ENCODE measurements around the gene NHLRC2.

The NHLRC2 gene

DNA sequence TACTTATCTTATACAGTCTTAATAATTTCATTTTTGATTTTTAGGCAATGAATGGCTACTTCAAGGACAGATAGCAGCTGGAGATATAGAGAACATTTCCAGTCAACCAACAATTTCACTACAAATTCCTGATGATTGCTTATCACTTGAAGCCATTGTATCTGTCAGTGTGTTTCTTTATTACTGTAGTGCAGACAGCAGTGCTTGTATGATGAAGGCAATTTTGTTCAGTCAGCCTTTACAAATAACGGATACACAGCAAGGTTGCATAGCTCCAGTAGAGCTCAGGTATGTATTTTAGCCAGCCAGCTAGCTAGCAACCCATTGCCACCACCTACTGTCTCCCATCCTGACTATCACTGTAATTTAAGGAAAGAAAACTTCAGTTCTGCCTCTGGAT, 53.8 kb downstream of the NHLRC2 start:
- no peak for DNase-seq (ENCODE audit: low read depth)

DNA sequence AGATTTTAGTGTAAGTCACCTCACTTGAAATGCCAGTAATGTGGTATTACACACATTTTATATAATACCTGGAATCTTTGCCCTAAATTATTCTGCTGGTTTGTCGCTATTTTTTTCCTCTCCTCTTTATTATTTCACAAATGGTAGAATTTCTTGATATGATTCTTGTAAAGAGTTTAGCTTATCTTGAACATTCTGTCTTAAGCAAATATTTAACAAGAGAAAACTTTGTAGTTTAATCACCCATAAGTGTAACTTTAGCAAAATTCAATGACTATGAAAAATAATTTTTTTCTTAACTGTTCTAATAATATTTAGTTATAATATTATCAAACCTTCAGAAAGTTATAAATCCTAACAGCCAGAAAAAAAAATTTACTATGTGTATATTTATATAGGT, 56.7 kb downstream of the NHLRC2 start:
- no peak for DNase-seq (ENCODE audit: low read depth)

DNA sequence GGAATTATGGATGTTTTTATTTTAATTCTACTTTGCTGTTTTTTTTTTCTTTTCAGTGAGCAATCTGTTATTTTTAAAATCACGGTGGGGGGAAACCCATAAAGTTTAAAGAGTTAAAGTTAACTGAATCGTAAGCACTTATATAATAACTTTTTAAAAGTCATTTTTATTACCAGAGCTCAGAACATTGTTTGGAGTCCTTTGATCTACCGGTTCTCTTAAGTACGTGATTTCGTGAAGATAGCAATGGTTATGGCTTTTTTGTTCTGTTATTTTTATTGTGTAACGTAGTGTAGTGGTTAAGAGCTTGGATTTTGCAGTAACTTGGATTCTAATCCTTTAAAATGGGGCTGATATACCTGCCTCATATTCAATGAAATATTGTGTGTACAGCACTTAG, 57.4 kb downstream of the NHLRC2 start:
- no peak for DNase-seq (ENCODE audit: low read depth)

DNA sequence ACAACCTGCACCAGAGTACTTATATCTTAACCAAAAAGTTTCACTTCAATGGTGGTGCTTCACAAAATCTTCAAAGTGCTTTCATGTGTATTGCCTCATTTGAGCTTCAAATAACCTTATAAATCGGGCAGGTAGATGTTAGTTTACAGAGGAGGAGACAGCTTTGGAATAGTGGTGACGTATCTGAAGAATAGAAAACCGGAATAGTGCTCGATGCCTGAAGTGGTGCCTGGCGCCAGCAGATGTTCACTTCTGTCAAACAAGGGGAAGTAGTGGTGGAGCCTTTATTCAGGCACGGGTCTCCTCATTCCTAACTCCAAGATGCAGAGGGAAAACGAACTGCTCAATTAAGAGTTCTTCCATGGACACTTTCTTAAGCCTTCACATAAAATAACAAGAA, 58.1 kb downstream of the NHLRC2 start:
- DNase-seq (ENCODE audit: low read depth) = no peak

DNA sequence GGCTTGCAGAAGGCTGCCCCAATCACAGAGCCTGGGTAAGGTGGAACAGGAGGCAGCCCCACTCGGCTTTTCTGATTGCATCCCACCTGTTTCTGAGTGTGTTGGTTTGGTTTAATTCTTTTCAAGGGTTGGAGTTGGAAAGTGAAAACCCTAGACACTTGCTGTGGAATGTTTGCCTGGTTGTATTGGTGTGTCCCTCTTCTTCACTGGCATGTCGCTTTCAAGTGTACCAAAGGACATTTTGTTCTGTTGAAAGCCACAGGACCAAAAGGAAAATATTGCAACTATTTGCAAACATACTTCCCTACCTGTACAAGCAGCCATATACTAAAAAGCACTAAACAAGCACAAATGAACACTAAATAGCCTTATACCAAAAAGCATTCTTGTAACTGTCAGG, 60.5 kb downstream of the NHLRC2 start:
- DNase-seq (ENCODE audit: low read depth) = no peak

DNA sequence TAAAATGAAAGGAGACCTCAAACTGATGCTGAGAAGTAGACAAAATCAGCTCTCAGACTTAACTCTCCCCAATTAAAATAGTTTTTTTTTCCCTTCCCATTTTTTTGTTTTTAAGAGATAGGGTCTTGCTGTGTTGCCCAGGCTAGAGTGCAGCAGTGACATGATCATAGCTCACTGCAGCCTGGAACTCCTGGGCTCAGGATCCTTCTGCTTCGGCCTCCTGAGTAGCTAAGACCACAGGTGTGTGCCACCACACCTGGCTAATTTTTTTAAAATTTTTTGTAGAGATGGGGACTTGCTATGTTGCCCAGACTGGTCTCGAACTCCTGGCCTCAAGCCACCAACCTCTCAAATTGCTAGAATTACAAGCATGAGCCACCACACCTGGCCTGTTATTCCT, 61.1 kb downstream of the NHLRC2 start:
- no peak for DNase-seq (ENCODE audit: low read depth)

DNA sequence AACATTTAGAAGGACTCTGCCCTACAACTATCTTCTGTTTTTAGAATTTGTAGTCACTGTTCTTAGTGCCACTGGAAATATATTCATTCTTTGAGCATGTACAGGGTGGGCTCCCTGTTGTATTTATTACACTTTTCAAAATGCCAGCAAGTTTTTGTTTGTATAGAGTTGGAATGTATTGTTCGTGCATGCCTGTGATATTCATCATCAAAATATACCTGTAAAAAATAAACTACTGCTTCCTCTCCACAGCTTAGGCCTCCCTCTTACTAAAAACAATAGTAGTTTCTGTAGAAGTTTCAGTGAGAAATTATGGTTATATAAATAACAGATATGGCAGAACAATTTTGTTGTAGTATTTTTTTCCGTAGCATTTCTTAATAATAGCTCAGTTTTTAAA, 61.6 kb downstream of the NHLRC2 start:
- DNase-seq (ENCODE audit: low read depth) = no peak

DNA sequence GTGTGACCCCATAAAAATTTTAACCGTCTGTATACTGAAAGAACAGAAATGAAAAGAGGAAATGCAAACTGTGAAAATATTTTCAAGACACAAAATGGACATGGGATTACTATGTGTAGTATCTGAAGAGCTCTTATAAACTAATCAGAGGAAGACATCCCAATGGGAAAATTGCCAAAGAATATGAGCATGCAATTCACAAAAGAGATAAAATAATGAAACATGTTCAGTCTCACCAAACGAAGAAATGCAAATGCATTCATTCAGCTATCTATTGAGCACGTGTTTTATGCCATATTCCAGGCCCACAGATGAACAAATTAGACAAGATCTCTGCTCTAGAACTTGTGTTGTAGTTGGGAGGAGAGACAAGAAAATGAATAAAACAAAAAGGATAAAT, 63.2 kb downstream of the NHLRC2 start:
- no peak for DNase-seq (ENCODE audit: low read depth)

DNA sequence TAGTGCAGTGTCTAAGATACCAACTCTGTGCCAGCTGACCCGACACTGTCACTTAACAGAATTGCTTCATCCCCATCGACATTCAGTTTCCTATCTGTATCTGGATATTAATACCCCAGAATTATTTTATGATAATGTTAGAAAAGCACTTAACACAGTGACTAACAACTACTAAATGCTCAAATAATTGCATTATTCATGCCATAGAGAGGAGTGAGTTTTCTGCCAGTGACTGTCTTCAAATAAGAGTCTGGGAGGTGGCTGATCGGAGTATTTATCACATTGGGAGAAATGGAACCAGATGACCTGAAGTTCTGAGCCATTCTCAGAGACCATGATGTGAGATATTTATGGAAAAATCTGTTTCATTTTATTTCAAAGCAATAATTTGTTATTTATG, 65.7 kb downstream of the NHLRC2 start:
- DNase-seq (ENCODE audit: low read depth) = no peak

DNA sequence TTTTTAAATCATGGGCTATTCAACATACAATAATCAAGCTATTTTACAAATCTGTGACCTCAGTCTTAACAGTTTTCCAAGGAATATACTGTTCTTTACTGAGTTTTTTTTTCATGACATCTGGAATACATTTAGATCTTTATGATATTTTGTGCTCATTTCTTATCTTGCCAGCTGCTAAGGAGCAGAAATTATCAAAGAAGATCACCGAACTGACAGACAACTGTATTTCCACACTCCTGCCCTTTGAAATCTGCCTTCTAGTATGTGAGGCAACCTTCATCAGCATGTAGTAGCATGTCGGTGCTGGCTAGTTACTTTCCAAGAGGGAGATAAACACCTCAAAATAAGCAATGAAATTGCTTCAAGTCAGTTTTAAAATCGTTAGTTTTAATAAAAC, 66.4 kb downstream of the NHLRC2 start:
- DNase-seq (ENCODE audit: low read depth) = no peak

DNA sequence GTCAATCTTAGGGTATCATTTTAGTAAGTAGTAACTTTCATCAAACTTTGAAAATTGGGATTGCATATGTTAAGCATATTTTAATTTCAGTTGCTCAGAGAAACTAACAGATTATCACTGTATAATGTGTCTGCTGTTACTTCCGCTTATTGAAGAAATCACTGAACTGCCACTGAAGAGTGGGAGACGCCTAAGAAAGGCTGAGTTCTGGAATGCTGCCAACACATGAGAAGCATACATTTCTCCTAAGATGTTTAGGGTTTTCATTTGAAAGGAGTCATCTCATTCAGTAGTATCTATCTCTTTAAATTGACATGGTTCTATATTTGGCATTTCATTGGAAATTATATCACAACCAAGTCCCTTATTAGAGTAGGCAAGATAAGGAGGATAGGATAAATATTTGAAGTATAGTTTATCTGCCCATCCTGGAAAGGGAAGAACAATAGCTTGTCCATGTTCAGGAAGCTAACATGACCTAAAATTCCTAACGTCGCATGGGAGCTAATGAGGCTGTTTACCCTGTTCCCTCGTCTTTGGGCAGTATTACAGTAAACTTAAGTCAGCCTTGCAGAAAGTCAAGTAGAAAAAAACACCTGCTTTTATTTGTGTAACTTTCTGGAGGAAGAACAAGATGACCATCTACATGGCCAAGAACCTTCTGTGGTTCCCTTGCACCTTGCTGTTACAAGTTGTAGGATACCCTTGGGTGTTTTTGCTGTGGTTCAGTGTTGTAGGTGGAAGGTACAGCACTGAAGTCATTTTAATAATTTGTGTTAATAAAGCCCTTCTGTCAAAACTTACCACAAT, 67.3 kb downstream of the NHLRC2 start:
- no peak for DNase-seq (ENCODE audit: low read depth)

DNA sequence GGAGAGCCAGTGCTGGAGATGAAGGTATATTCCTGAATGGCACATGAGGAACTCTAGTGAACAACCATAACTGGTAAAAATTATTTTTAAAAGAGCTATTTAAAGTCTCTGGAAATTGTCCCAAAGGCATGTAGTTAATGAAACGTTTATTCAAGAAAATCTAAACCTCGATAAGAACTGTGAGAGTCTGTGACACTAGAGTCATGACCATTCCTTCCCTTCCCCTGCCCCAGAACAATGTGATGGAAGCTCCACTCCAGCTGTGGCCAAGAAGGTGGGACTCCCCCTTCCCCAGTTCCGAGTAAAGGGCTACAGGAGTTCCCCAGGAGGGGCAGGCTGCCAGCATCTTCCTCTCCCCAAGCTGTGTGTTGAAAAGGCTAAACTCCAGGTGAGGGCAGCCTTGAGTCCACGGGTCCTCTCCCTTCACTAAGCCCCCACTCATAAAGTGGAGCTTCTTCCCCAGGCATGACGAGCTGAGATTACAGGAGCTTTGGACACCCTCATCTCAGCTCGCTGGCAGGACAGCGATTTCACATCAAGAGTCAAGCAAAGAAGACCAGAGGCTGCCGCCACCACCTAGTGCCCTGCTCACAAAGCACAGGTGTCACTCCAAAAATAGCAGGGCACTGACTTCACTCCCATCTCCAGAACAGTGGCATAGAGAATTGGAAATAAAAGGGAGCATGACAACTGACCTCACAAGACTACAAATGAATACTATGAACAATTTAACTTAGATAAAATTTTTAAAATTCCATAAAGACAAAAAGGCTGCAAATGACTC, 68.5 kb downstream of the NHLRC2 start:
- DNase-seq (ENCODE audit: low read depth) = no peak

DNA sequence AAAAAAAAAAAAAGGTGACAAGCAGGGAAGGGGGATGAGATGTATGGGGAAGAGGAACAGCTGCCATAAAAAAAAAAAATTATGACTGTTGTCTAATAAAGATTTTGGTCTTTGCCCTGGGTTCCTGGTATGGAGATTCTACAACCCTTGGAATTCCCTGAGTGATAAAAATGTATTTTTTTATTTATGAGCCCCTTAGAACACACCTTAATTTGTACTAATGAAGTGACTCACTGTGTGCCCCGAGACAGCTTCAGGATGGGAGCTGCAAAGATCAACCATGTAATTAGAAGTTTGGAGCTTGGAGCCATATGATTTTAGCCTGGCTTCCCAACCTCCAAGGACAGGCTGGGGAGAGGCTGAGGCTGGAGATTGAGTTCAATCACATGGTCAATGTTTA, 69.7 kb downstream of the NHLRC2 start:
- no peak for DNase-seq (ENCODE audit: low read depth)

DNA sequence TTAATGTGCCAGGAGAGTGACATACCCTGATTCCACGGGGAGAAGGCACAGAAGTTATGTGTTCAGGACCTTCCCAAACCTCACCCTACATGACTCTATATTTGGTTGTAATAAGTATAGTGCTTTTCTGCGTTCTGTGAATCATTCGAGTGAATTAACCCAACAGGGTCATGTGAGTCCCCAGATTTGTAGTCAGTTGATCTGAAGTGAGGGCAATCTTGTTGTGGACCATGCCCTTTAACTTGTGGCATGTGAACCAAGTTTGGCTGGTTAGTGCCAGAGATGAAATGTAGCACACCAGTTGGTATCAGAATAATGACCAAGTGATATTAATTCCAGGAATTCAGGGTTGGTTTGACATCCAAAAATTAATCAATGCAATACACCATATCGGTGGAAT, 70.2 kb downstream of the NHLRC2 start:
- DNase-seq (ENCODE audit: low read depth) = no peak

DNA sequence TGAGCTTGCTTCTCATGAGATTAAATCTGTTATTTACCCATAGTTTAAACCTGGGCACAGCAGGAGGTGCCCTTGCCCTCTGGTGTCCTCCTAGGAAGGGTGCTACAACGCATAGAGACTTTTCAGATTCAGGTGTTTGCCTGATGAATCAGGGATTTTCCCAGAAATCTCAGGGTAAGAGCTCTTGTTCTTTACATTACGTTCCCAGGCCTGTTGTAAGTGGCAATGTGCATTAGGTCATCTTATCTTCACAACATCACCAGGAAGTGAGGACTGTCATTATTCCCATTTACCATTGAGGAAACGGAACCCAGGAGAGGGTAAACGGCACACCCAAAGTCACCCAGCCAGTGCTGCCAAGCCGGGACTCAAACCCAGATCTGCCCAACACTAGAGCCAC, 73.0 kb downstream of the NHLRC2 start:
- DNase-seq (ENCODE audit: low read depth) = no peak

DNA sequence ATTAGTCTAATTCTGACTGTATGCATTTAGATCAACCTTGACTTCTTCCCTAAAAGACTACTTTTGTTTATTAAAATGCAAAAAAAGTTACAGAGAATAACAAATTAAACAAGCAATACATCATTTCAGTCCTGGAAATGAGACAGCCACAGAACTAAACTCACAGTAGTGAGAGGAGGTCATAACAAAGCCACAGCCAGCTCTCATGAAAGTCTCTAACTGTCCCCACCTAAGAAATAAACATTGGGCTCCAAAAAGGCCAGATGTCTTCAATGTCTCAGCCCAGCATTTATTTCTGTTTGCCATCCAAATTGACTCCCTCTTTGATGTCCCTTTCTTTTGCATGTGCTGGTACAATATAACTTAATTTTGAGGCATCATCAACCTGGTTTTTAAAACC, 74.4 kb downstream of the NHLRC2 start:
- DNase-seq (ENCODE audit: low read depth) = no peak

DNA sequence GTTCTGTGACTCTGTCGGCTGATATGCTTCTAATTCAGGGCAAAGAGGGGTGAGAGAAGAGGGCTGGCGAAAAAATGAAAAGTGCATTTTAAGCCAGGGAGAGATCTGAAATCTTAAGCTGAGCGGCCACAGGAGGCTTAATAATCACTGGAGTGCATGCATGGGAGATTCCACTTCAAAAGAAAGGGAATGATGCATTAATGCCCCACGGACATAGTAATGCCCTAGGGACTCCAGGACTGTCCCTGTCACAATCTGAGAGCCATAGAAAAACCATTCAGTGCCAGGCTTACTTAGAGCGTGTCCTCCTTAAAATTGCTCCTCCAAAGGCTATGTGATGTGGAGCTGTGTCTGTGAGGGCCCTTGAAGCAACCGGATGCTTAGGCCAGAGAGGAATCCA, 75.1 kb downstream of the NHLRC2 start:
- DNase-seq (ENCODE audit: low read depth) = no peak

DNA sequence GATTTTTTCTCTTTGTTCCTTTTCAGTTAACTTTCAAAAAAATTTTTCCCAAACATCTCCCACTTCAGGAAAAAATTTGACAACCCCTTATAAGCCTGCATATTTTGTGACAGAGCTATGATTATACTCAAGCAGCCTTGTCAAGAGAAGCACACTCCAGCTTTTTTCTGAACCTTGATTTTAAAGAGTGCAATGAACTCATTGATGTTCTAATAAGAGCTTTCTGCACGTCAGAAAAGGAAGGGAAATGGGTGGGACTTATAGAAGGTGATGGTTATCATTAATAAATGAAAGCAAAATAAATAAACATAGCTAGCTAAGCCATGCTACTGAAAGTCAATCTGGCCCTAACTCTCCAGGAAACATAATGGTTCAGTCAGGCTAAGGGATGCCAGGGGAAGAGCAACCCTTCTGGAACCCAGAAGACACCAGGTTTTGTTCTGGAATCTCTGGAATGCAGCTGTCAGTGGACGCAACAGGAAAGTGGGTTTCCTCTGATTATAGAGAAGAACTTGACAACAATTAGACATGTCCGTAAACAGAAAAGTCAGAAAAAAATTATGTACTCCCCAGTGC, 76.1 kb downstream of the NHLRC2 start:
- no peak for DNase-seq (ENCODE audit: low read depth)

DNA sequence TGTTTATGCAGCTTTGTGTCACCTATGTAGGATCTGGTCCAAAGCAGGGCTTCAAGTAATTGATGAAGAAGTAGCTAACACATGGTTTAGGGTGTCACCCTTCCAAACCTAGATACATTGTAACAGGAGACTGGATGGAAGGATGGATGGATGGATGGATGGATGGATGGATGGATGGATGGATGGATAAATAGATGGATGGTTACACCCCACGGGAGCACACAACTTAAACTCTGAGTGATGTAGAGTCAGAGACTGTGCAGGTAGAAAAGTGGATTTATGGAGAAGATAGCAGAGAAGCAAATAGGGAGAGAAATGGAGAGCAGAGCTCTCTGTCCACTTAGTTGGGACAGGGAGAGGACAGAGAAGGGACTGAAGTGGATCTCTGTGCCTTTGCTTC, 78.4 kb downstream of the NHLRC2 start:
- DNase-seq (ENCODE audit: low read depth) = no peak

DNA sequence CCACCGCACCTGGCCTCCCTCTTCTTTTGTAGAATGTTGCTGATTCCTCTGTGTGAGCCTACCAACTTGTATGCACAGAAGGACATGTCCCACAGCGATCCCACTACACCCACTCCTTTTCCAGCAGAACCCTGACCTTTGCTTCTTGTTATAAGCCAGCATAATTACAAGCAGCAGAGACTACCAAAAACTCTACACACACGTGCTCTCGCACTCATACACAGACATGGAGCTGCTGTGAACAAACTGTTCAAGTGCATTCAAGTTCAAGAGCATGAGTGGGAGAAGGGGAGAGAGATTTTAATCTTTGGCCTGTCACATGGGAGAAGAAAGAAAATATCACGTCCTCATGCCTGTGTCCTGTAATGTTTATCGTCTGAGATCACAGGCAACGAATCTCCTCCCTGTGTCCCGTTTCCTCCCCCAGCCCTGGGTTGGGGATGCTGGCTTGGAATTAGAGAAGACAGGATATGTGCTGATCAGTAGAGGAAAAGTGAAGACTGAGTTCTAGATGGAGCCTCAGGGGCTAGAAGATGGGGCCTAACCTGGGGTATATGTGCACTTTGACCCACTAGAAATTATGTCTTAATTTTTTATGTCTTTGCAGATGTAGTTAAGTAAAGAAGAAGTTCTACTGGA, 79.6 kb downstream of the NHLRC2 start:
- DNase-seq (ENCODE audit: low read depth) = no peak

DNA sequence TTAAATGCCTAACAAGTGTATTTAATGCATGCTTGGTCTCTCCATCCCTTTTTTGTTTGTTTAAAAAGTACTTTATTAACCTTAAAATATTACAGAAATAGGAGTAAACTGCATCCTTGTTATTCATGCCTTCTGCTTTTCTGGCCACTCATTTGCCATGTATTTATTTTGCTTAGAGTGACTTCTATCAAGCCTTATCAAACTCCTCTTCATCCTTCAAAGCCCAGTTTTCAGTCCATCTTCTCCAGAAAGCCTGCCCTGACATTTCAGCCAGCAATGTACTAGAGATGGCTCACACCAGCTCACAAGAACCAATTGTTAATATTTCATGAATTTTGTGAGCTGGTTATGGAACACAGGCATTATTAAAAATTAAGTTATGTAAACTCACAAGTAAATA, 82.8 kb downstream of the NHLRC2 start:
- DNase-seq (ENCODE audit: low read depth) = no peak

DNA sequence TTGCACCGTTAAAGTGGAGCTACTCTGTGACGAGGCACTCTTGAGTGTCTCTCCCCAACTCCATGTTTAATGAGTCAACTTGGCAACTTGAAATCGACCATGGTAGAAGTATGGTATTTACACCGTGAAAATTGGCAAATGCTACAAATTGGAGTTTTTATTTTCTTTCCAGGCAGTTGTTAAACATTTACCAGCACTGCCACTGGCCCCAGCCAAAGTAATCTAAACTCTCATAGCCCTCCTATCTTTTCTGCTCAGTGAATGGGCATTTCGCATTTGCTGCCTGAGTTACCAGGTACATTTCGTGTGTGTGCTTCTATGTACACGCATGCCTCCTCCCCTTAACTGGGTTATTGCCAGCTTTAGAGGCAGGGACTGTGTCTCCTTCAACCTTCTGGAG, 83.3 kb downstream of the NHLRC2 start:
- no peak for DNase-seq (ENCODE audit: low read depth)
